Osteoblast (primary cell): ENCODE measurements around the gene GAS6. TPM values are rescaled to one million over a fixed set of nuclear protein-coding genes. Genes with fewer than 3 reads are reported as not detected.
A peak's percentile ranks its signal among the peaks of the same experiment; 100 is the strongest.

Source experiments
- DNase-seq: peaks from one replicate; pipeline ENCODE4 v3.0.0; 2011; ENCODE audit warnings: low spot score, mixed read lengths; ENCODE audit not compliant: insufficient read length; ENCODE audit errors: missing footprints
- H2AFZ ChIP-seq: 2 replicates; pipeline ENCODE4 v1.6.0; 2011; ENCODE audit warnings: mild to moderate bottlenecking, low read length
- H3K27ac ChIP-seq: 2 replicates; pipeline ENCODE4 v1.5.1; 2011; ENCODE audit warnings: mild to moderate bottlenecking, low read depth, low read length, moderate library complexity
- H3K27me3 ChIP-seq: 2 replicates; pipeline ENCODE4 v1.6.0; 2012; ENCODE audit warnings: mild to moderate bottlenecking, control low read depth, inconsistent platforms, low read length, moderate library complexity; ENCODE audit not compliant: insufficient read depth
- H3K36me3 ChIP-seq: 2 replicates; pipeline ENCODE4 v1.5.1; 2011; ENCODE audit warnings: mild to moderate bottlenecking, low read length, control low read depth, moderate library complexity; ENCODE audit not compliant: insufficient read depth
- H3K4me1 ChIP-seq: 2 replicates; pipeline ENCODE4 v1.5.1; 2011; ENCODE audit warnings: mild to moderate bottlenecking, low read length, control low read depth, moderate library complexity; ENCODE audit not compliant: insufficient read depth
- H3K4me2 ChIP-seq: 2 replicates; pipeline ENCODE4 v1.6.0; 2011; ENCODE audit warnings: mild to moderate bottlenecking, low read length; ENCODE audit not compliant: insufficient read depth
- H3K4me3 ChIP-seq: fragments of 200-600 bp; sonication (generic); 3 replicates; pipeline ENCODE4 v1.5.1; 2012; ENCODE audit warnings: mild to moderate bottlenecking, low read length, inconsistent platforms; ENCODE audit not compliant: insufficient read depth
- H3K79me2 ChIP-seq: 2 replicates; pipeline ENCODE4 v1.6.0; 2012; ENCODE audit warnings: mild to moderate bottlenecking, low read length, control low read depth, inconsistent platforms; ENCODE audit not compliant: insufficient read depth
- H3K9me3 ChIP-seq: 2 replicates; pipeline ENCODE4 v1.5.1; 2011; ENCODE audit warnings: low read depth, low read length, control low read depth
- H4K20me1 ChIP-seq: 2 replicates; pipeline ENCODE4 v1.6.0; 2012; ENCODE audit warnings: mild to moderate bottlenecking, low read length, control low read depth; ENCODE audit not compliant: insufficient read depth
- total RNA-seq: library from RNA; depleted of rRNA; stranded (reverse); fragments of >200 nt; gene quantifications from 2 replicates; pipeline ENCODE4 v1.2.3, GENCODE V29; 2012
- TF ChIP-seq, protein P1 (sequence below): IDR thresholded peaks from 2 replicates; pipeline ENCODE4 v1.5.1; 2011; ENCODE audit warnings: mild to moderate bottlenecking, low read depth, low read length, moderate library complexity; ENCODE audit errors: extremely low read depth

GAS6 gene
- total RNA-seq, 1 donor = 417 TPM

DNA sequence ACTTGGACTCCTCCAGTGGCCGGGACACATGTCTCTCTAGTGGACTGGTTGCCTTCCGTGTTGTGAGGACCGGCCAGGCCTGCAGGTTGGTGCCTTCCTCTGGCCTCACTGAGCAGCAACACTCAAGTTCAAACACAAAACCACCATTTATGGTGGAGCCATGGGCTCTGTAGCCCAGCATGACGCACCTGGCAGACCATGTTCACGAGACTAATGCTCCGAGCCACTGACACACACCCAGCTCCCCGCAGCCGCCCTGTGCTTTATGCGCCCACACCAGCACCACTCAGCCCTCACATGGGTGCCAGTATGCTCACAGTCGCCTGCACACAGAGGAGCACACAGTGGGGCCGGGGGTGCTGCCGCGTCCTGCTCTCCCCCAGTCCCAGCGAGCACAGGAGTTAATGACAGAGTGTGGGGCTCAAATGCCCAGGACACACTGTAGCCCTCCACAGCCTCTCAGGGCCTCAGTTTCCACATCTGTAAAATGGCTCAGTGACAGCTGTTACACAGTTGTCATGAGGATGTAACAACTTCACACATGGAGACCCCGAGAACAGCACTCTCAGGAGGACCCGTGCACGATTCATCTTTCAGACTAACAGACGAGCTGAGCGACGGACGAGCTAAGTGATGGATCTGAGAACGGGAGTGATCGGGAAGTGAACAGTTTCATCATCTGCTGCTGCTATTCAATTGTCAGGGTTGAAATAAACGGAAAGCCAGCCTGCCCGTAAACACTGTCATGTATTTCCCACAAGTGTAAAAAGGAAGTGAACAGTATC lies 7.8 kb downstream of the GAS6 start:
- Histone ChIP-seq H3K79me2 (peaks cover 100% of the 10 kb centered on the region), H4K20me1 (peaks cover 100% of the 10 kb centered on the region)

DNA sequence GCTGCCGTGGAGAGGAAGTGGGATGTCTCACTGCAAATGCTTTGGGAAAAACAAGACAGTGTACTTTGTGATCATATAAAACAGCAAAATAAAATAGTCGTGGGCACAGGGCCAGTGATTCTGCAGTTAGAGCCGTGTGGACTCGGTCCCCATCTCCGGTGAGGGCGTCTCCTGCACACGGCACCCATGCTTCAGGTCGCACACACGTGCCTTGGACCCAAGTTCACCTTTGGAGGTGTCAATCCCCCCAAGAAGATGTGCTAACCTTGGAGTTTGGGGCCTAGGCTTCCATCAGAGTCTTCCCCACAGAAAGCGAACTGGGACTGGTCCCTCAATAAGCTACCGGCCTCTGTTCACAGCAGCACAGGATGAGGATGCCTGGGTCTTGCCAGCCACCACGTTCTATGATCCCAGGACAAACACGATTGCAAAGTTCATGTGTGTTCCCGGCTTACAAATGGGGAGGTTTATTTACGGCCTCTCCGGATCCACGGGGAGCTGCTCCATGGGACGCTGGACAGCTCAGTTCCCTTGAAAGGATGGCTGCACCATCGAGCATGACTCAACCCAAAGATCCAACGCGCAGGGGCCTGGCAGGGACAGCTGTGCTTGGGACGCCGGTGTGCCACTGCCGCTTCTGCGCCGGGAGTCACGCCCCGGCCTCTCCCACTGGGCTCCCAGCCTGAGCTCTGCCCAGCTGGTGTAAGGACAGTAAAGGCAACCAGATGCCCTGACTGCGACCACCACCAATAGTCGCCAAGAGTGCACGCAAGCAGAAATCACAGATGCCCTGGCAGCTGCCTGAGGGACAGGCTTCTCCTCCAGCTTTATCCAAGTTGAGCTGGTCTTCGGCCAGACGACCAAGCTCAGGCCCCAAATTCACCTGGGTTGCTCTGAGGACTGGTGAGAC lies 8.6 kb downstream of the GAS6 start:
- Histone ChIP-seq H3K4me3 (no peak overlapping the region), H3K79me2 (peaks cover 100% of the 10 kb centered on the region), H2AFZ (no peak overlapping the region), H3K27me3 (no peaks in the 10 kb centered on the region), H3K4me2 (peak overlapping the region; percentile 4), H3K9me3 (no peaks in the 10 kb centered on the region), H4K20me1 (peaks cover 100% of the 10 kb centered on the region), H3K27ac (peak overlapping the region; percentile 55), H3K36me3 (peaks cover 63% of the 10 kb centered on the region), H3K4me1 (peaks cover 52% of the 10 kb centered on the region)
- TF ChIP-seq, protein P1, sequence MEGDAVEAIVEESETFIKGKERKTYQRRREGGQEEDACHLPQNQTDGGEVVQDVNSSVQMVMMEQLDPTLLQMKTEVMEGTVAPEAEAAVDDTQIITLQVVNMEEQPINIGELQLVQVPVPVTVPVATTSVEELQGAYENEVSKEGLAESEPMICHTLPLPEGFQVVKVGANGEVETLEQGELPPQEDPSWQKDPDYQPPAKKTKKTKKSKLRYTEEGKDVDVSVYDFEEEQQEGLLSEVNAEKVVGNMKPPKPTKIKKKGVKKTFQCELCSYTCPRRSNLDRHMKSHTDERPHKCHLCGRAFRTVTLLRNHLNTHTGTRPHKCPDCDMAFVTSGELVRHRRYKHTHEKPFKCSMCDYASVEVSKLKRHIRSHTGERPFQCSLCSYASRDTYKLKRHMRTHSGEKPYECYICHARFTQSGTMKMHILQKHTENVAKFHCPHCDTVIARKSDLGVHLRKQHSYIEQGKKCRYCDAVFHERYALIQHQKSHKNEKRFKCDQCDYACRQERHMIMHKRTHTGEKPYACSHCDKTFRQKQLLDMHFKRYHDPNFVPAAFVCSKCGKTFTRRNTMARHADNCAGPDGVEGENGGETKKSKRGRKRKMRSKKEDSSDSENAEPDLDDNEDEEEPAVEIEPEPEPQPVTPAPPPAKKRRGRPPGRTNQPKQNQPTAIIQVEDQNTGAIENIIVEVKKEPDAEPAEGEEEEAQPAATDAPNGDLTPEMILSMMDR = no peak
- peak; percentile 96 for DNase-seq

More for the DNA sequence above, 7.8 kb downstream of the GAS6 start:
- no peaks in the 10 kb centered on the region for H3K27me3 ChIP-seq
- TF ChIP-seq, protein P1 = no peak
- no peak overlapping the region for H2AFZ ChIP-seq
- DNase-seq = peak; percentile 63
- H3K4me2 ChIP-seq = peak overlapping the region; percentile 33
- no peaks in the 10 kb centered on the region for H3K9me3 ChIP-seq
- peak overlapping the region; percentile 29 for H3K27ac ChIP-seq
- peaks cover 59% of the 10 kb centered on the region for H3K4me1 ChIP-seq
- peaks cover 65% of the 10 kb centered on the region for H3K36me3 ChIP-seq
- H3K4me3 ChIP-seq = no peak overlapping the region

DNA sequence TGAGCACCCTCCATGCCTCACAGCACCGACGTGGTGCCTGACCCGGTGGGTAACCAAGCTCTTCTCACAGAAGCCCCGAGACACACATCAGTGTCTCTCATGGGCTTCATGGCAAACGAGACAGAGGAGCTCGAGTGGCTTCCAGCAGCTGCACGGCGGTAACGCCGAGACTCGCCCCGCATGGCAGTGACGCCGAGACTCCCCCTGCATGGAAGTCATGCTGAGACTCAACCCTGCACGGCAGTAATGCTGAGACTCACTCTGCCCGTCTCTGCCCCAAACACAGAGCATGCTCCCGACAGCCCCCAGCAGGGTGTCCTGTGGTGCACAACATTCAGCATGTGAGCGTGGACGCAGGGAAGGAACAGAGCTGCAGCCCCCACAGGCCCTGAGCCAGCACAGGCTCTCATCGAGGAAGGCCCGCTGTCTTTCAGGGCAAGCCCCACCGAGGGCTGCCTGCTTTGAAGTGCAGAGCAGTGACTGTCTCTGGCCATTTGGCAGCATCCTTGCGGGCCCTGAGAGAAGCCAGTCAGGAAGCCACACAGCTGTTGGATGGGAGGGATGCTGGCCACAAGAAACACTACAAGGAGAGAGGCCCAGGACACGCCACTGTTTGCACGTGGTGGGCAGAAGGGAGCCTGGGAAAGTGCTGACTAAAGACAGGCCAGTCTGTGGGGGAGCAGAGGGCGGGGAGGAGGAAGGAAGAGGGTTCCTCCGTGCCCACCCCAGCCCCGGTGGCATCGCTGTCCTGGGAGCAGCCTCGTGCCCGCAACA lies 9.5 kb downstream of the GAS6 start:
- H3K4me1 ChIP-seq = peaks cover 56% of the 10 kb centered on the region

More for the DNA sequence above, 9.5 kb downstream of the GAS6 start:
- peak; percentile 93 for DNase-seq
- Histone ChIP-seq H4K20me1 (peaks cover 99% of the 10 kb centered on the region), H3K4me2 (peak overlapping the region; percentile 4), H3K9me3 (no peaks in the 10 kb centered on the region), H2AFZ (no peak overlapping the region), H3K4me3 (no peak overlapping the region), H3K36me3 (peaks cover 57% of the 10 kb centered on the region), H3K27ac (peak overlapping the region; percentile 55), H3K27me3 (no peaks in the 10 kb centered on the region), H3K79me2 (peaks cover 100% of the 10 kb centered on the region)
- TF ChIP-seq, protein P1 = no peak
